Activated gamma-delta T cell treated with Interleukin-2 at 50 U/mL for 16 hours (primary cell): ENCODE measurements around the gene TNFSF12.

Source experiments
- DNase-seq: peaks from one replicate; pipeline ENCODE4 v3.0.0-alpha.2; 2020

TNFSF12 gene

GRCh38 chr17:7572588-7573323, 23.9 kb downstream of the TNFSF12 start:
- peak; percentile 100 for DNase-seq

- DNase-seq = peak; percentile 91
These were observed 24.6 kb downstream of the TNFSF12 start for GRCh38 chr17:7573324-7574080.

- no peak for DNase-seq
These were observed 25.5 kb downstream of the TNFSF12 start for GRCh38 chr17:7574176-7574953.

- no peak for DNase-seq
These were observed 26.6 kb downstream of the TNFSF12 start for GRCh38 chr17:7575481-7575883.

GRCh38 chr17:7575959-7576358, 27.1 kb downstream of the TNFSF12 start:
- no peak for DNase-seq

GRCh38 chr17:7576432-7576937, 27.6 kb downstream of the TNFSF12 start:
- no peak for DNase-seq

- DNase-seq = no peak
These were observed 28.7 kb downstream of the TNFSF12 start for GRCh38 chr17:7577327-7578199.

- DNase-seq = peak; percentile 46
These were observed 30.4 kb downstream of the TNFSF12 start, which contains the start of gene CD68 for GRCh38 chr17:7579001-7579833. Gene CD68 (plus strand): TSS chr17:7579638. CDS start chr17:7579678, 40 bp downstream.

GRCh38 chr17:7579834-7580603, 31.2 kb downstream of the TNFSF12 start:
- DNase-seq = no peak

- DNase-seq = no peak
These were observed 32.0 kb downstream of the TNFSF12 start for GRCh38 chr17:7580604-7581575.

GRCh38 chr17:7582396-7583252, 33.8 kb downstream of the TNFSF12 start:
- DNase-seq = no peak

GRCh38 chr17:7583253-7584109, 34.6 kb downstream of the TNFSF12 start, which contains the start of gene MPDU1:
Gene MPDU1 (plus strand): TSS chr17:7583852. CDS start chr17:7583863, 11 bp downstream.
- DNase-seq = peak; percentile 94

- no peak for DNase-seq
These were observed 38.0 kb downstream of the TNFSF12 start for GRCh38 chr17:7586673-7587419.

GRCh38 chr17:7587420-7588151, 38.7 kb downstream of the TNFSF12 start:
- DNase-seq = no peak

GRCh38 chr17:7588553-7589203, 39.8 kb downstream of the TNFSF12 start:
- DNase-seq = no peak
